PC-3 (cell line): Measurements from ENCODE around the gene TRIM66. TPM values are rescaled to one million over a fixed set of nuclear protein-coding genes. Genes with fewer than 3 reads are reported as not detected.

Source experiments
- ATAC-seq: fragments of 200-7000 bp; cut with Tn5 transposase; 2 replicates; pipeline ENCODE4 v1.9.1; 2020; ENCODE audit warnings: mild to moderate bottlenecking, moderate library complexity
- BruUV-seq: library from RNA; stranded (reverse); fragments of 400-500 nt; replicated peaks from 2 replicates; lab custom pipeline; 2021; lab: Mats Ljungman, UMichigan
- CTCF ChIA-PET: fragments of 300-600 bp; sonication (Branson Sonifier 250); formaldehyde crosslinking; loops from one replicate; lab custom pipeline; 2022; ENCODE audit warnings: antibody characterized with exemption; lab: Charles Lee
- POLR2A ChIA-PET: fragments of 300-600 bp; sonication (Branson Sonifier 250); formaldehyde crosslinking; loops from one replicate; lab custom pipeline; 2022; ENCODE audit warnings: antibody characterized with exemption; ENCODE audit not compliant: unreplicated experiment; lab: Charles Lee
- DNase-seq: peaks from one replicate; pipeline ENCODE4 v3.0.0-alpha.2; 2015
- H2AFZ ChIP-seq: fragments of 300-600 bp; sonication (generic); 2 replicates; pipeline ENCODE4 v1.6.0; 2016; ENCODE audit warnings: antibody characterized with exemption, low read length
- H3F3A ChIP-seq: fragments of 300-600 bp; sonication (generic); one replicate; pipeline ENCODE4 v1.6.0; 2017; ENCODE audit warnings: antibody characterized with exemption, low read length, control low read depth, mild to moderate bottlenecking; ENCODE audit not compliant: unreplicated experiment
- H3K27ac ChIP-seq: fragments of 300-600 bp; sonication (generic); 2 replicates; pipeline ENCODE4 v1.5.1; 2016; ENCODE audit warnings: mild to moderate bottlenecking, low read length
- H3K27me3 ChIP-seq: fragments of 300-600 bp; sonication (generic); 2 replicates; pipeline ENCODE4 v1.6.1; 2016; ENCODE audit warnings: low read length, mixed read lengths
- H3K36me3 ChIP-seq: fragments of 300-600 bp; sonication (generic); 2 replicates; pipeline ENCODE4 v1.6.1; 2016; ENCODE audit warnings: low read depth, mixed run types, low read length, mixed read lengths
- H3K4me1 ChIP-seq: fragments of 300-600 bp; sonication (generic); 2 replicates; pipeline ENCODE4 v1.5.1; 2016; ENCODE audit warnings: low read length; ENCODE audit not compliant: insufficient read depth
- H3K4me2 ChIP-seq: fragments of 300-600 bp; sonication (generic); 2 replicates; pipeline ENCODE4 v1.6.0; 2016; ENCODE audit warnings: low read length
- H3K4me3 ChIP-seq: fragments of 300-600 bp; sonication (generic); 2 replicates; pipeline ENCODE4 v1.5.1; 2016; ENCODE audit warnings: mild to moderate bottlenecking, low read length, mixed read lengths
- H3K79me2 ChIP-seq: fragments of 300-600 bp; sonication (generic); 2 replicates; pipeline ENCODE4 v1.6.1; 2017; ENCODE audit warnings: low read length, mixed read lengths
- H3K9ac ChIP-seq: fragments of 300-600 bp; sonication (generic); 2 replicates; pipeline ENCODE4 v1.6.0; 2016; ENCODE audit warnings: mild to moderate bottlenecking, low read length
- H3K9me2 ChIP-seq: fragments of 300-600 bp; sonication (generic); replicated peaks from 2 replicates; pipeline ENCODE4 v1.6.1; 2016; ENCODE audit warnings: mixed run types, low read length, mixed read lengths
- H3K9me3 ChIP-seq: fragments of 300-600 bp; sonication (generic); 2 replicates; pipeline ENCODE4 v1.6.1; 2016; ENCODE audit warnings: low read length, mixed read lengths
- H4K20me1 ChIP-seq: fragments of 300-600 bp; sonication (generic); 2 replicates; pipeline ENCODE4 v1.6.1; 2016; ENCODE audit warnings: low read length, mixed read lengths
- EZH2 ChIP-seq: fragments of 300-600 bp; sonication (generic); IDR thresholded peaks from one replicate; pipeline ENCODE4 v1.6.1; 2017; ENCODE audit warnings: antibody characterized with exemption, mild to moderate bottlenecking, low read length; ENCODE audit not compliant: unreplicated experiment
- EZH2phosphoT487 ChIP-seq: fragments of 300-600 bp; sonication (generic); IDR thresholded peaks from 2 replicates; pipeline ENCODE4 v1.6.1; 2018; ENCODE audit warnings: mild to moderate bottlenecking, antibody characterized with exemption, low read length, borderline replicate concordance
- intact Hi-C: fragments of 100-400 bp; cut with micrococcal nuclease; formaldehyde crosslinking; loops from 2 replicates; pipeline ENCODE4 v1.9.0; 2023
- total RNA-seq: library from RNA; depleted of rRNA; stranded (reverse); fragments of >200 nt; gene quantifications from 2 replicates; pipeline ENCODE4 v1.2.3, GENCODE V29; 2014
- TF ChIP-seq, protein P1 (sequence below): fragments of 300-600 bp; sonication (generic); conservative IDR thresholded peaks from 2 replicates; pipeline ENCODE4 v1.5.1; 2017; ENCODE audit warnings: antibody characterized with exemption, low read depth, mild to moderate bottlenecking, low read length

The TRIM66 gene
- total RNA-seq, 1 experiment from 2014 or later: 5.5 TPM

GRCh38 chr11:8711895-8712442 is 29.5 kb upstream of the TRIM66 start:
- no peaks in the 10 kb centered on the region for H3K9me3 ChIP-seq
- ATAC-seq (no peak), DNase-seq (no peak)
- H3K27me3 ChIP-seq: no peaks in the 10 kb centered on the region
- 0 out of 2 replicates have a peak, but pooled peaks cover 5% of the 10 kb centered on the region for H3K79me2 ChIP-seq
- TF ChIP-seq, protein P1, sequence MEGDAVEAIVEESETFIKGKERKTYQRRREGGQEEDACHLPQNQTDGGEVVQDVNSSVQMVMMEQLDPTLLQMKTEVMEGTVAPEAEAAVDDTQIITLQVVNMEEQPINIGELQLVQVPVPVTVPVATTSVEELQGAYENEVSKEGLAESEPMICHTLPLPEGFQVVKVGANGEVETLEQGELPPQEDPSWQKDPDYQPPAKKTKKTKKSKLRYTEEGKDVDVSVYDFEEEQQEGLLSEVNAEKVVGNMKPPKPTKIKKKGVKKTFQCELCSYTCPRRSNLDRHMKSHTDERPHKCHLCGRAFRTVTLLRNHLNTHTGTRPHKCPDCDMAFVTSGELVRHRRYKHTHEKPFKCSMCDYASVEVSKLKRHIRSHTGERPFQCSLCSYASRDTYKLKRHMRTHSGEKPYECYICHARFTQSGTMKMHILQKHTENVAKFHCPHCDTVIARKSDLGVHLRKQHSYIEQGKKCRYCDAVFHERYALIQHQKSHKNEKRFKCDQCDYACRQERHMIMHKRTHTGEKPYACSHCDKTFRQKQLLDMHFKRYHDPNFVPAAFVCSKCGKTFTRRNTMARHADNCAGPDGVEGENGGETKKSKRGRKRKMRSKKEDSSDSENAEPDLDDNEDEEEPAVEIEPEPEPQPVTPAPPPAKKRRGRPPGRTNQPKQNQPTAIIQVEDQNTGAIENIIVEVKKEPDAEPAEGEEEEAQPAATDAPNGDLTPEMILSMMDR: no peak
- TF ChIP-seq EZH2phosphoT487 (no peak), EZH2 (no peak)
- intact Hi-C loops: no loop called here
- H3F3A ChIP-seq: peaks cover 2% of the 10 kb centered on the region
- H3K4me1 ChIP-seq: peaks cover 6% of the 10 kb centered on the region
- no peak overlapping the region for H2AFZ ChIP-seq
- H3K9me2 ChIP-seq: no peaks in the 10 kb centered on the region
- ChIA-PET CTCF (no interaction called here), POLR2A (no interaction called here)
- no TSS peak for BruUV-seq
- no peaks in the 10 kb centered on the region for H4K20me1 ChIP-seq
- no peak overlapping the region for H3K27ac ChIP-seq
- no peak overlapping the region for H3K4me3 ChIP-seq
- no peak overlapping the region for H3K4me2 ChIP-seq
- no peak overlapping the region for H3K9ac ChIP-seq
- H3K36me3 ChIP-seq: no peaks in the 10 kb centered on the region

DNA sequence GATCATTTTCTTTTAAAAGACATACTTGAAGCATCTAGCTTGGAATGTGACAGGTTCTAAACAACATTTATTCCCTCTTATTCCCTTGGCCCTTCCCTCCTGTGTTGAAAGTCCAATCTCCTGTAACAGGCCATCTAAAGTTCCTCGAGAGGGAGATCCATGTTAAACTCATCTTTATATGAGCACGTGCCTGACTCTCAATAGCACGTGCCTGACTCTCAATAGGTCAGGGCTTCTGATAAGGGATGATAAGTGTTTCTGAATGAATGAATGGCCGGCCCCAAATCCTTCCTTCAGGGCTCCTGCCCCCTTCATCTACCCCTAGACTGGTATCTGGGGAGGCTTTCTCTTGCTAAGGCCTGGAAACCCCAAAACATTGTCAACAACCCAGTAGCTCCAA is 27.3 kb upstream of the TRIM66 start:
- no TSS peak for BruUV-seq
- H3K79me2 ChIP-seq: no peaks in the 10 kb centered on the region
- H3K4me3 ChIP-seq: no peak overlapping the region
- no peak for DNase-seq
- no peaks in the 10 kb centered on the region for H3K9me2 ChIP-seq
- H3K4me2 ChIP-seq: no peak overlapping the region
- no peaks in the 10 kb centered on the region for H4K20me1 ChIP-seq
- intact Hi-C loops: no loop called here
- no peak overlapping the region for H3K9ac ChIP-seq
- no peaks in the 10 kb centered on the region for H3K9me3 ChIP-seq
- CTCF ChIA-PET: no interaction called here
- POLR2A ChIA-PET: no interaction called here
- no peaks in the 10 kb centered on the region for H3F3A ChIP-seq
- ATAC-seq: no peak
- no peaks in the 10 kb centered on the region for H3K27me3 ChIP-seq
- H3K4me1 ChIP-seq: no peaks in the 10 kb centered on the region
- H2AFZ ChIP-seq: no peak overlapping the region
- TF ChIP-seq EZH2phosphoT487 (no peak), EZH2 (no peak)
- TF ChIP-seq, protein P1: no peak
- no peaks in the 10 kb centered on the region for H3K36me3 ChIP-seq
- H3K27ac ChIP-seq: no peak overlapping the region

DNA sequence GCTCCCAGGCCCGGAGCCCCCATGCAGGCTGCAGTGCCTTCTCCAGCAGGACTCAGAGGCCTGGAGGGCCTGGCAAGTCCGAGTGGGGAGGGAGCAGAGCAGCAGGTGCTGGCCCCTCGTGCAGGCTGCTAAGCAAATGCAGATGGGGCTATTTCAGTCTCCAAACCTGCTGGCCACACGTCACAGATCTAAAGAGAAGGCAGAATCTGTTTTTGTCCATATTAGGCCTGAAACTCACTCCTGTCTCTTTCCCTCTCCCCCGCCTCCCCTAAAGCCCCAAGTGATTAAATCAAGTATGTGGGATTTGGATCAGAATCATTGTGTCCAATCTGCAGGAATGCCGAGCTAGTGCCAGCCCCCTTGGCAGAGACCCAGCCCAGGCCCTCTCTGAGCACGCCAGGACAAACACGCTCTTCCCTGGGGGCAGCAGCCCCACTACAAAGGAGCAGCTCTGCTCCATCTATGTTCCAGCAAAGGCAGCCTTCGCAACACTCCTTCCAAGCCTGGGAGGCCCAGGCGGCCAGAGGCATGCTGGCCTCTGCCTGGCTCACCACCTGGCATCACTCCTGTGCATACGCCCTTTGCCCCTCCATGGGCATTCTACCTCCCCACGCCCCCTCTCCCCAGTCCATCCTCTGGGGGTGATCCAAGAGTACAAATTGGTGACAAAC is 26.7 kb upstream of the TRIM66 start:
- DNase-seq (no peak), ATAC-seq (no peak)
- H3K9ac ChIP-seq: no peak overlapping the region
- no peaks in the 10 kb centered on the region for H3K36me3 ChIP-seq
- H3K27me3 ChIP-seq: no peaks in the 10 kb centered on the region
- intact Hi-C loops: no loop called here
- H3K9me2 ChIP-seq: no peaks in the 10 kb centered on the region
- no peaks in the 10 kb centered on the region for H3K79me2 ChIP-seq
- TF ChIP-seq, protein P1: no peak
- TF ChIP-seq EZH2phosphoT487 (no peak), EZH2 (no peak)
- H3F3A ChIP-seq: no peaks in the 10 kb centered on the region
- CTCF ChIA-PET: no interaction called here
- H3K27ac ChIP-seq: no peak overlapping the region
- H3K4me1 ChIP-seq: no peaks in the 10 kb centered on the region
- no TSS peak for BruUV-seq
- no peak overlapping the region for H3K4me3 ChIP-seq
- H3K9me3 ChIP-seq: no peaks in the 10 kb centered on the region
- no peak overlapping the region for H3K4me2 ChIP-seq
- no peak overlapping the region for H2AFZ ChIP-seq
- POLR2A ChIA-PET: no interaction called here
- H4K20me1 ChIP-seq: no peaks in the 10 kb centered on the region
